ENCODE results near the gene ZG16B.

The ZG16B gene

GRCh38 chr16:2858245-2859025 lies 28.3 kb downstream of the ZG16B start:
- Histone ChIP-seq H3K4me2 (ENCODE audit: low read length) (no peak overlapping the region), H3K79me2 (ENCODE audit: control insufficient read depth, low read length) (no peaks in the 10 kb centered on the region), H3K9me2 (replicated peaks; ENCODE audit: control insufficient read depth, low read length) (no peaks in the 10 kb centered on the region), H3K27ac (ENCODE audit: low read depth, low read length) (no peak overlapping the region), H4K20me1 (ENCODE audit: control insufficient read depth, insufficient read depth, low read depth, low read length) (no peaks in the 10 kb centered on the region), H3K4me1 (ENCODE audit: control insufficient read depth, low read length) (no peaks in the 10 kb centered on the region), H3K9me3 (ENCODE audit: control insufficient read depth, insufficient read depth, low read length) (peaks cover 12% of the 10 kb centered on the region), H3K4me3 (ENCODE audit: low read length) (no peak overlapping the region), H3K36me3 (ENCODE audit: control insufficient read depth, low read length) (no peaks in the 10 kb centered on the region), H3F3A (ENCODE audit: control insufficient read depth, insufficient read depth) (no peaks in the 10 kb centered on the region), H3K27me3 (ENCODE audit: control insufficient read depth, low read length) (no peaks in the 10 kb centered on the region)
- TF ChIP-seq CTCF (IDR thresholded peaks at IDR 0.05; ENCODE audit: low read depth, low read length, poor library complexity, severe bottlenecking) (no peak), EZH2phosphoT487 (IDR thresholded peaks at IDR 0.05; ENCODE audit: borderline replicate concordance, low read length) (no peak)

DNA sequence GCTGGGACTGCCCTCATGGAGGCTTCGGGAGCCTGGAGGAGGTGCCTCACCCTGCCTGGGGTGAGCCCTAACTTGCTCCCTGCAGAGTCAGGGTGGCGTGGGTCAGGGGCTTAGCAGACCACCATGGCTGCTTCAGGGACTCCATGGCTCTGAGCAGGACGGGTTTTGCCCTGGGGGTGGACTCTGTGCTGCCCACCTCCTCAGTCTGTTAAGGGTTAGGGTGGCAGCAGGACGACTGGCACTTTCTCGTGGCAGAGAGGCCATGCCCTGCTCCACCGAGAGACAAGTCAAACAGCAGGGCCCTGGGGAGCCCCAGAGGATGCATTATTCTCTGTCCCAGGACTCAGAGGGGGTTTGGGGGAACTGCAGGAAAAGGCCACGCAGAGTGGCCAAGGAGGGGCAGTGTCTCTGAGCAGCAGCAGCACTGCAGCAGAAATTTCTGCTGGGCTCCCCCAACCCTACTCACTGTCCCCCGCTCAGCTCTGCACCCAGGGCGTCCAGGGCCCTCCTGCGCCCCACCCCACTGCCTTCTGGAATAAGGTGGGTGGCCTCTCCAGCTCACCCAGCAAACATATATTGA lies 29.7 kb downstream of the ZG16B start:
- no peaks in the 10 kb centered on the region for H3F3A ChIP-seq (ENCODE audit: control insufficient read depth, insufficient read depth)
- TF ChIP-seq EZH2phosphoT487 (IDR thresholded peaks at IDR 0.05; ENCODE audit: borderline replicate concordance, low read length) (no peak), CTCF (IDR thresholded peaks at IDR 0.05; ENCODE audit: low read depth, low read length, poor library complexity, severe bottlenecking) (no peak)
- no peak overlapping the region for H3K27ac ChIP-seq (ENCODE audit: low read depth, low read length)
- H3K9me3 ChIP-seq (ENCODE audit: control insufficient read depth, insufficient read depth, low read length): peaks cover 2% of the 10 kb centered on the region; the same call in 1 of the 2 replicates
- H3K27me3 ChIP-seq (ENCODE audit: control insufficient read depth, low read length): no peaks in the 10 kb centered on the region
- no peaks in the 10 kb centered on the region for H3K4me1 ChIP-seq (ENCODE audit: control insufficient read depth, low read length)
- H3K4me2 ChIP-seq (ENCODE audit: low read length): no peak overlapping the region
- no peaks in the 10 kb centered on the region for H3K36me3 ChIP-seq (ENCODE audit: control insufficient read depth, low read length)
- H3K9me2 ChIP-seq (replicated peaks; ENCODE audit: control insufficient read depth, low read length): no peaks in the 10 kb centered on the region
- no peaks in the 10 kb centered on the region for H3K79me2 ChIP-seq (ENCODE audit: control insufficient read depth, low read length)
- H4K20me1 ChIP-seq (ENCODE audit: control insufficient read depth, insufficient read depth, low read depth, low read length): no peaks in the 10 kb centered on the region
- no peak overlapping the region for H3K4me3 ChIP-seq (ENCODE audit: low read length)

DNA sequence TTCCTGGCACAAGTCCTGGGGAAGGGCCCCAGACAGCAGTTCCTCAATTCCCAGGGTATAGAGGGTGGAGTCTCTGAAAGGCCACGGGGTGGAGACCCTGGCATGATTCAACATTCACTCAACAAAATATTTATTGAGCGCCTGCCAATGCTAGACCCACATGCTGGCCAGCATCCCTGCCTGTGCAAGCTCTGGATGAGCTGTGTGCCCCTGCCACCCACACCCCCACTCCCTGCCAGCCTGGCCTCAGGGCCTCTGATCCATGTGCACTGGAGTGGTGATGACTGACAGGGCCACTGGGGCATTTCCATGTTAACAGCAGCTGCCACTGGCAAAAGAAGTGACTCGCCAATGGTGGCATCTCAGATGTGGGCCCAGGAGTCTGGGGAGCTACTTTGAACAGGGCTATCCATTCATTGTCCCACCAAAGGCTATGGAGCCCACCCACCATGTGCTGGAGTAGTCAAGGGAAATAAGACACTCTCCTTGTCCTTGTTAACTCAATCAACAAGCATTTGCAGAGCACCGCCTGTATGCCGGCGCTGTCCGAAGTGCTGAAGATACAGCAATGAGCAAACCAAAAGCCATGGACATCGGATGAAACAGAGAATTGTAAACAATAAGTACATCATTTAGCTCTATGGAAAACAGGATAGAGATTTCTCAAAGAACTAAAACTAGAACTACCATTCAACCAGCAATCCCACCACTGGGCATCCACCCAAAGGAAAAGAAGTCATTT lies 30.9 kb downstream of the ZG16B start:
- Histone ChIP-seq H3K4me2 (ENCODE audit: low read length) (no peak overlapping the region), H3K27me3 (ENCODE audit: control insufficient read depth, low read length) (no peaks in the 10 kb centered on the region), H3F3A (ENCODE audit: control insufficient read depth, insufficient read depth) (no peaks in the 10 kb centered on the region), H3K27ac (ENCODE audit: low read depth, low read length) (no peak overlapping the region), H3K4me3 (ENCODE audit: low read length) (no peak overlapping the region), H3K9me3 (ENCODE audit: control insufficient read depth, insufficient read depth, low read length) (no peaks in the 10 kb centered on the region; the same call in 1 of the 2 replicates), H4K20me1 (ENCODE audit: control insufficient read depth, insufficient read depth, low read depth, low read length) (no peaks in the 10 kb centered on the region), H3K79me2 (ENCODE audit: control insufficient read depth, low read length) (no peaks in the 10 kb centered on the region), H3K4me1 (ENCODE audit: control insufficient read depth, low read length) (no peaks in the 10 kb centered on the region), H3K36me3 (ENCODE audit: control insufficient read depth, low read length) (no peaks in the 10 kb centered on the region), H3K9me2 (replicated peaks; ENCODE audit: control insufficient read depth, low read length) (no peaks in the 10 kb centered on the region)
- TF ChIP-seq CTCF (IDR thresholded peaks at IDR 0.05; ENCODE audit: low read depth, low read length, poor library complexity, severe bottlenecking): no peak
